K562 (cell line): ENCODE measurements around the gene CMTM4. TPM values are rescaled to one million over a fixed set of nuclear protein-coding genes. Genes with fewer than 3 reads are reported as not detected.

Source experiments
- ATAC-seq: fragments of 200-7000 bp; cut with Tn5 transposase; 3 replicates; pipeline ENCODE4 v1.9.1; 2020; ENCODE audit warnings: moderate library complexity
- BruUV-seq: library from RNA; stranded (reverse); fragments of 400-500 nt; replicated peaks from 2 replicates; lab custom pipeline; 2021; lab: Mats Ljungman, UMichigan
- CTCF ChIA-PET: fragments of 300-600 bp; formaldehyde crosslinking; extraction: SDS; loops from one replicate; lab custom pipeline; 2021; ENCODE audit warnings: low intra/inter-chr PET ratio; lab: Yijun Ruan, JAX
- POLR2A ChIA-PET: fragments of 300-600, 350-650 bp; sonication (Branson Sonifier 250); formaldehyde crosslinking; extraction: SDS; loops from one replicate; lab custom pipeline; 2021; ENCODE audit warnings: antibody characterized with exemption, inconsistent platforms; lab: Yijun Ruan, JAX
- DNase-seq, 4 experiments: peaks; one replicate each; pipeline versions ENCODE4 v3.0.0 to v3.0.0-alpha.2; 2011 to 2018; ENCODE audit warnings: low spot score in 3 of 4, mixed read lengths in 3 of 4; ENCODE audit errors: extremely low read depth in 1 of 4
- FAIRE-seq: peaks from 2 replicates; lab custom pipeline; 2011; peaks lifted over from hg19 to GRCh38; lab: Jason Lieb, UNC
- H2AFZ ChIP-seq: 2 replicates; pipeline ENCODE4 v1.6.0; 2011; ENCODE audit warnings: low read depth, low read length, control low read depth, inconsistent platforms
- H3K27ac ChIP-seq: fragments of 200-600 bp; 3 replicates; pipeline ENCODE4 v1.8.0; 2011; ENCODE audit warnings: low read depth, mild to moderate bottlenecking, control low read depth, inconsistent platforms, low read length, moderate library complexity, mixed read lengths; ENCODE audit errors: extremely low read depth
- H3K27me3 ChIP-seq, 2 experiments: fragments of 300-600 bp in 1 of 2; 2 replicates in 1 of 2; 3 replicates in 1 of 2; pipeline versions ENCODE4 v1.6.0 to v1.8.0; 2011; ENCODE audit warnings: inconsistent platforms in 2 of 2, low read length in 2 of 2, mild to moderate bottlenecking in 1 of 2, mixed read lengths in 1 of 2, moderate library complexity in 1 of 2; ENCODE audit not compliant: control insufficient read depth in 2 of 2, insufficient read depth in 2 of 2
- H3K36me3 ChIP-seq: fragments of 300-600 bp; 3 replicates; pipeline ENCODE4 v1.8.0; 2011; ENCODE audit warnings: mild to moderate bottlenecking, low read length, inconsistent platforms; ENCODE audit not compliant: control insufficient read depth, insufficient read depth
- H3K4me1 ChIP-seq, 2 experiments: fragments of 200-600 bp in 1 of 2; replicated peaks in 1 of 2; 2 replicates in 1 of 2; 3 replicates in 1 of 2; pipeline versions ENCODE4 v1.5.1 to v1.8.0; 2011; ENCODE audit warnings: inconsistent platforms in 2 of 2, low read length in 2 of 2, mild to moderate bottlenecking in 1 of 2, mixed read lengths in 1 of 2, moderate library complexity in 1 of 2; ENCODE audit not compliant: control insufficient read depth in 2 of 2, insufficient read depth in 2 of 2
- H3K4me2 ChIP-seq: 2 replicates; pipeline ENCODE4 v1.6.1; 2011; ENCODE audit warnings: low read length, control low read depth, inconsistent platforms, mixed read lengths; ENCODE audit not compliant: insufficient read depth
- H3K4me3 ChIP-seq: fragments of 200-600 bp; sonication (generic), shearing (Covaris generic); 2 replicates; pipeline ENCODE4 v1.5.1; 2016; ENCODE audit warnings: control low read depth, inconsistent platforms
- H3K79me2 ChIP-seq: fragments of 200-600 bp; 3 replicates; pipeline ENCODE4 v1.8.0; 2011; ENCODE audit warnings: low read length, inconsistent platforms; ENCODE audit not compliant: control insufficient read depth, insufficient read depth
- H3K9ac ChIP-seq, 2 experiments: 2 replicates each; pipeline versions ENCODE4 v1.6.0 to v1.6.1; 2011; ENCODE audit warnings: low read depth in 2 of 2, low read length in 2 of 2, control low read depth in 1 of 2, inconsistent platforms in 1 of 2, mild to moderate bottlenecking in 1 of 2, mixed read lengths in 1 of 2; ENCODE audit not compliant: insufficient read depth in 1 of 2
- H3K9me1 ChIP-seq: one replicate; pipeline ENCODE4 v1.6.0; 2011; ENCODE audit warnings: inconsistent platforms, mild to moderate bottlenecking, low read length, moderate library complexity; ENCODE audit not compliant: control insufficient read depth, insufficient read depth
- H3K9me3 ChIP-seq: replicated peaks from 2 replicates; pipeline ENCODE4 v1.5.1; 2011; ENCODE audit warnings: low read depth, low read length, inconsistent platforms; ENCODE audit not compliant: control insufficient read depth, insufficient read depth
- H4K20me1 ChIP-seq: replicated peaks from 2 replicates; pipeline ENCODE4 v1.6.1; 2011; ENCODE audit warnings: low read length, inconsistent platforms, mixed read lengths; ENCODE audit not compliant: control insufficient read depth, insufficient read depth
- KDM5B ChIP-seq: fragments of 200-600 bp; sonication (generic); IDR thresholded peaks from 2 replicates; pipeline ENCODE4 v1.6.1; 2012; ENCODE audit warnings: low read depth, mild to moderate bottlenecking, moderate library complexity, low read length, control low read depth, inconsistent platforms; ENCODE audit not compliant: insufficient replicate concordance
- NFE2 ChIP-seq: IDR thresholded peaks from 2 replicates; pipeline ENCODE4 v1.6.1; 2014; ENCODE audit warnings: antibody characterized with exemption, low read depth
- RFX1 ChIP-seq: fragments of 450-650 bp; IDR thresholded peaks from 2 replicates; pipeline ENCODE4 v1.6.1; 2016; ENCODE audit warnings: mild to moderate bottlenecking, moderate library complexity
- SRSF3 ChIP-seq: fragments of 200-400 bp; formaldehyde crosslinking; IDR thresholded peaks from 2 replicates; pipeline ENCODE4 v1.6.1; 2016; ENCODE audit warnings: mild to moderate bottlenecking, low read length, moderate library complexity; ENCODE audit not compliant: insufficient read depth
- TAL1 ChIP-seq: fragments of 450-650 bp; IDR thresholded peaks from 2 replicates; pipeline ENCODE4 v1.6.1; 2016; ENCODE audit warnings: mild to moderate bottlenecking
- ZNF780A ChIP-seq: fragments of 250-450 bp; sonication (Bioruptor Pico); IDR thresholded peaks from 2 replicates; pipeline ENCODE4 v1.5.0; 2021; ENCODE audit warnings: mild to moderate bottlenecking
- WGBS: fragments of 100-300 bp; shearing (Covaris generic); methylation state at CpG from one replicate; pipeline ENCODE4 v1.1.6; 2016; ENCODE audit warnings: low coverage, mixed read lengths; ENCODE audit not compliant: insufficient coverage; ENCODE audit errors: missing lambda C conversion rate; 5-methylcytosine and 5-hydroxymethylcytosine counted together
- in situ Hi-C: fragments of 300-500 bp; cut with MboI; formaldehyde crosslinking; loops from 4 replicates; pipeline ENCODE4 v1.15.0; 2018; ENCODE audit warnings: inconsistent platforms, mixed read lengths
- intact Hi-C: fragments of 100-400 bp; cut with micrococcal nuclease; formaldehyde crosslinking; loops from 2 replicates; pipeline ENCODE4 v1.14.2; 2022
- polyA plus RNA-seq, 8 experiments: library from polyadenylated mRNA; depleted of rRNA in 4 of 8; stranded (reverse) in 5 of 8; unstranded in 3 of 8; fragments of >200 nt; fragmentation: Nextera tagmentation in 2 of 8; fragmentation: Illumina TruSeq in 1 of 8; extraction: Ambion mirVana in 2 of 8; extraction: Trizol in 1 of 8; gene quantifications; 2 replicates each; pipeline versions ENCODE4 v1.2.1 to v1.2.3, GENCODE V29; 2011 to 2014; ENCODE audit warnings: inconsistent platforms in 1 of 8, missing spikeins in 1 of 8
- total RNA-seq, 7 experiments: library from RNA; depleted of rRNA in 6 of 7; stranded (reverse); fragments of >200 nt in 6 of 7; fragmentation: Illumina TruSeq in 2 of 7; extraction: Trizol in 2 of 7; gene quantifications; 2 replicates each; pipeline versions ENCODE4 v1.2.1 to v1.2.3, GENCODE V29; 2011 to 2021; ENCODE audit warnings: low replicate concordance in 1 of 7
- TF ChIP-seq, protein P1 (sequence below): fragments of 450-650 bp; conservative IDR thresholded peaks from 2 replicates; pipeline ENCODE4 v1.6.1; 2016; ENCODE audit warnings: missing genetic modification characterization, low read depth, mild to moderate bottlenecking, missing compliant biosample characterization, moderate library complexity
- TF ChIP-seq, protein P2 (sequence below), 2 experiments: IDR thresholded peaks; 2 replicates each; pipeline ENCODE4 v1.6.1; 2011; ENCODE audit warnings: borderline replicate concordance in 1 of 2, control low read depth in 1 of 2, low read depth in 1 of 2, low read length in 1 of 2, mild to moderate bottlenecking in 1 of 2, mixed read lengths in 1 of 2, moderate library complexity in 1 of 2; ENCODE audit not compliant: insufficient read depth in 1 of 2, insufficient read length in 1 of 2, poor library complexity in 1 of 2, severe bottlenecking in 1 of 2; ENCODE audit errors: extremely low read depth in 1 of 2
- TF ChIP-seq, protein P3 (sequence below), 2 experiments: fragments of 450-650 bp; formaldehyde crosslinking in 1 of 2; IDR thresholded peaks; 2 replicates each; pipeline versions ENCODE4 v1.4.0 to v1.6.1; 2014 to 2020; ENCODE audit warnings: mild to moderate bottlenecking in 2 of 2, borderline replicate concordance in 1 of 2, low read depth in 1 of 2

CMTM4 gene
- total and polyA plus RNA-seq, 9 of the 15 experiments (the other 6 are each of a cell fraction or from before 2014, with no cell fraction given) = 2.0 to 21.3 (median 12.5) TPM

DNA sequence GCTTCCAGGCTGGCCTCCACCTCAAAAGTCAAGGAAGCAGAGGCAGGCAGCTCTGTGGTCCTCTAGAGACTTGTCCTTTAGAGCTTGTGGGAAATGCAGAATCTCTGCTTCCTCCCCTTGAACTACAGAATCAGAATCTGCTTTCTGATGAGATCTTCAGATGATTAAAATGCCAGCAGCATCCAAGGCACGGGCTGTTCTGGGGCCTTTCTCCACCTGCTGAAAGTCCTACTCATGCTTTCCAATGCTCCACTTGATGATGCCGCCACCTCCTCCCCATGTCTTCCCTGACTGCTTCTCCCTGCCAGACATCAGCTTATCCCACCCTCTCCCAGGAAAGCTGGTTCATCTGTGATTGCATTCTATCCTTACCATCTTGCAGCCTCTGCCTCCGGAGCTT is 58.7 kb downstream of the CMTM4 start:
- Histone ChIP-seq H3K9me3 (no peaks in the 10 kb centered on the region), H3K9me1 (no peaks in the 10 kb centered on the region), H2AFZ (no peak overlapping the region), H3K9ac (no peak overlapping the region), H3K79me2 (no peaks in the 10 kb centered on the region), H3K27ac (no peak overlapping the region), H3K4me2 (no peak overlapping the region), H3K4me3 (no peak overlapping the region), H4K20me1 (no peaks in the 10 kb centered on the region), H3K27me3 (no peaks in the 10 kb centered on the region), H3K4me1 (peaks cover 5 to 16% of the 10 kb centered on the region in 2 experiments), H3K36me3 (peaks cover 4% of the 10 kb centered on the region; the same call in 1 of the 3 replicates)
- FAIRE-seq (no peak), DNase-seq (no peak), ATAC-seq (no peak)
- no TSS peak for BruUV-seq
- ChIA-PET CTCF (no interaction called here), POLR2A (interaction anchor here (1.9 kb wide), 1 partner anchor 18 kb away, joined by 4 read pairs; no protein-coding TSS in a partner anchor)
- 54% methylated on average over 3 of the region's 3 CpGs for WGBS
- in situ Hi-C loops = no loop called here
- intact Hi-C loops = no loop called here
- TF ChIP-seq, protein P1, sequence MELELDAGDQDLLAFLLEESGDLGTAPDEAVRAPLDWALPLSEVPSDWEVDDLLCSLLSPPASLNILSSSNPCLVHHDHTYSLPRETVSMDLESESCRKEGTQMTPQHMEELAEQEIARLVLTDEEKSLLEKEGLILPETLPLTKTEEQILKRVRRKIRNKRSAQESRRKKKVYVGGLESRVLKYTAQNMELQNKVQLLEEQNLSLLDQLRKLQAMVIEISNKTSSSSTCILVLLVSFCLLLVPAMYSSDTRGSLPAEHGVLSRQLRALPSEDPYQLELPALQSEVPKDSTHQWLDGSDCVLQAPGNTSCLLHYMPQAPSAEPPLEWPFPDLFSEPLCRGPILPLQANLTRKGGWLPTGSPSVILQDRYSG = no peak
- no peak for TF ChIP-seq ZNF780A (CRISPR knock-in tag)
- TF ChIP-seq SRSF3 = no peak
- no peak for TF ChIP-seq NFE2
- no peak for TF ChIP-seq RFX1
- TF ChIP-seq, protein P2, sequence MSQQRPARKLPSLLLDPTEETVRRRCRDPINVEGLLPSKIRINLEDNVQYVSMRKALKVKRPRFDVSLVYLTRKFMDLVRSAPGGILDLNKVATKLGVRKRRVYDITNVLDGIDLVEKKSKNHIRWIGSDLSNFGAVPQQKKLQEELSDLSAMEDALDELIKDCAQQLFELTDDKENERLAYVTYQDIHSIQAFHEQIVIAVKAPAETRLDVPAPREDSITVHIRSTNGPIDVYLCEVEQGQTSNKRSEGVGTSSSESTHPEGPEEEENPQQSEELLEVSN (IDR thresholded peaks at IDR 0.05; ENCODE audit: borderline replicate concordance in 1 of 2, extremely low read depth in 1 of 2, insufficient read depth in 1 of 2, insufficient read length in 1 of 2, low read depth in 1 of 2, low read length in 1 of 2, poor library complexity in 1 of 2, severe bottlenecking in 1 of 2) = no peak
- no peak for TF ChIP-seq KDM5B
- TF ChIP-seq, protein P3, sequence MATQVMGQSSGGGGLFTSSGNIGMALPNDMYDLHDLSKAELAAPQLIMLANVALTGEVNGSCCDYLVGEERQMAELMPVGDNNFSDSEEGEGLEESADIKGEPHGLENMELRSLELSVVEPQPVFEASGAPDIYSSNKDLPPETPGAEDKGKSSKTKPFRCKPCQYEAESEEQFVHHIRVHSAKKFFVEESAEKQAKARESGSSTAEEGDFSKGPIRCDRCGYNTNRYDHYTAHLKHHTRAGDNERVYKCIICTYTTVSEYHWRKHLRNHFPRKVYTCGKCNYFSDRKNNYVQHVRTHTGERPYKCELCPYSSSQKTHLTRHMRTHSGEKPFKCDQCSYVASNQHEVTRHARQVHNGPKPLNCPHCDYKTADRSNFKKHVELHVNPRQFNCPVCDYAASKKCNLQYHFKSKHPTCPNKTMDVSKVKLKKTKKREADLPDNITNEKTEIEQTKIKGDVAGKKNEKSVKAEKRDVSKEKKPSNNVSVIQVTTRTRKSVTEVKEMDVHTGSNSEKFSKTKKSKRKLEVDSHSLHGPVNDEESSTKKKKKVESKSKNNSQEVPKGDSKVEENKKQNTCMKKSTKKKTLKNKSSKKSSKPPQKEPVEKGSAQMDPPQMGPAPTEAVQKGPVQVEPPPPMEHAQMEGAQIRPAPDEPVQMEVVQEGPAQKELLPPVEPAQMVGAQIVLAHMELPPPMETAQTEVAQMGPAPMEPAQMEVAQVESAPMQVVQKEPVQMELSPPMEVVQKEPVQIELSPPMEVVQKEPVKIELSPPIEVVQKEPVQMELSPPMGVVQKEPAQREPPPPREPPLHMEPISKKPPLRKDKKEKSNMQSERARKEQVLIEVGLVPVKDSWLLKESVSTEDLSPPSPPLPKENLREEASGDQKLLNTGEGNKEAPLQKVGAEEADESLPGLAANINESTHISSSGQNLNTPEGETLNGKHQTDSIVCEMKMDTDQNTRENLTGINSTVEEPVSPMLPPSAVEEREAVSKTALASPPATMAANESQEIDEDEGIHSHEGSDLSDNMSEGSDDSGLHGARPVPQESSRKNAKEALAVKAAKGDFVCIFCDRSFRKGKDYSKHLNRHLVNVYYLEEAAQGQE (IDR thresholded peaks at IDR 0.05; ENCODE audit: borderline replicate concordance) = no peak
- TF ChIP-seq, protein P3 (CRISPR knock-in tag; IDR thresholded peaks at IDR 0.05; ENCODE audit: low read depth) = no peak
- TF ChIP-seq TAL1 = no peak
